ENCODE data around the gene FRMD4A.

DNA sequence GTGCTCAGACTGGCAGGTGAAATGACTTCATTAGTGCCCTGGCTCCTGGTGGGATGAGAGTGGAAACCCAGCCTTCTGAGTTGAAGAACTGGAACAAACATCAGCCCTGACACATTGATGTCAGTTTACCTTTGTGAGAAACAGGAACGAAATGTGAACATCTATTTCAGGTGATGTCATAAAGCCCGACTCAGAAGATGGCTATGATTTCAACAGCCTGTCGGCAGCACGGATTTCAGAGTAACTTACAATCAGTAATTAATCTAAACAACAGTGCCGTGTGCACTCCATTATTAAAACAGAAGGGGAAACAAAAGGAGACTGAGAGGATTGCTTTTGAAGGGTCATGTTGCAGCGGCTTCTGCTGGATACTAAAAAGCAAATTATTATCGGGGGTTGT, 243.2 kb downstream of the FRMD4A start:
- TF ChIP-seq, protein P1, sequence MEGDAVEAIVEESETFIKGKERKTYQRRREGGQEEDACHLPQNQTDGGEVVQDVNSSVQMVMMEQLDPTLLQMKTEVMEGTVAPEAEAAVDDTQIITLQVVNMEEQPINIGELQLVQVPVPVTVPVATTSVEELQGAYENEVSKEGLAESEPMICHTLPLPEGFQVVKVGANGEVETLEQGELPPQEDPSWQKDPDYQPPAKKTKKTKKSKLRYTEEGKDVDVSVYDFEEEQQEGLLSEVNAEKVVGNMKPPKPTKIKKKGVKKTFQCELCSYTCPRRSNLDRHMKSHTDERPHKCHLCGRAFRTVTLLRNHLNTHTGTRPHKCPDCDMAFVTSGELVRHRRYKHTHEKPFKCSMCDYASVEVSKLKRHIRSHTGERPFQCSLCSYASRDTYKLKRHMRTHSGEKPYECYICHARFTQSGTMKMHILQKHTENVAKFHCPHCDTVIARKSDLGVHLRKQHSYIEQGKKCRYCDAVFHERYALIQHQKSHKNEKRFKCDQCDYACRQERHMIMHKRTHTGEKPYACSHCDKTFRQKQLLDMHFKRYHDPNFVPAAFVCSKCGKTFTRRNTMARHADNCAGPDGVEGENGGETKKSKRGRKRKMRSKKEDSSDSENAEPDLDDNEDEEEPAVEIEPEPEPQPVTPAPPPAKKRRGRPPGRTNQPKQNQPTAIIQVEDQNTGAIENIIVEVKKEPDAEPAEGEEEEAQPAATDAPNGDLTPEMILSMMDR (IDR thresholded peaks at IDR 0.05 in 4 of 5, conservative IDR thresholded peaks at IDR 0.05 in 1 of 5) = no peak
- no peak for TF ChIP-seq POLR2A (IDR thresholded peaks at IDR 0.05)
